Spleen (tissue), 7 donors: Measurements from ENCODE around the gene BTNL8.

ENCODE experiments used
- POLR2A ChIP-seq, 3 donors: fragments of 450-650 bp; IDR thresholded peaks; one replicate each; pipeline ENCODE4 v1.5.1; 2017; ENCODE audit warnings: antibody characterized with exemption in 3 of 3, mild to moderate bottlenecking in 1 of 3
- TF ChIP-seq, protein P1 (sequence below), 11 experiments: fragments of 200-600 bp in 7 of 11; fragments of 450-650 bp in 4 of 11; sonication (generic) in 4 of 11; IDR thresholded peaks in 8 of 11; conservative IDR thresholded peaks in 3 of 11; 1 replicate in 7 of 11; 2 replicates in 4 of 11; pipeline versions ENCODE4 v1.4.0 to v1.8.0; 2016 to 2021; ENCODE audit warnings: antibody characterized with exemption in 11 of 11, inconsistent platforms in 4 of 11, mild to moderate bottlenecking in 1 of 11
- donor health status: DM: no; HTN: no; CAD: no; lungs with moderate emphysema.
- donor health status: DM: no; HTN: no; CAD: no.
- donor health status: DM: no; HTN: no; CAD: no.

GRCh38 chr5:180974612-180975315, 75.8 kb downstream of the BTNL8 start:
- TF ChIP-seq, protein P1, sequence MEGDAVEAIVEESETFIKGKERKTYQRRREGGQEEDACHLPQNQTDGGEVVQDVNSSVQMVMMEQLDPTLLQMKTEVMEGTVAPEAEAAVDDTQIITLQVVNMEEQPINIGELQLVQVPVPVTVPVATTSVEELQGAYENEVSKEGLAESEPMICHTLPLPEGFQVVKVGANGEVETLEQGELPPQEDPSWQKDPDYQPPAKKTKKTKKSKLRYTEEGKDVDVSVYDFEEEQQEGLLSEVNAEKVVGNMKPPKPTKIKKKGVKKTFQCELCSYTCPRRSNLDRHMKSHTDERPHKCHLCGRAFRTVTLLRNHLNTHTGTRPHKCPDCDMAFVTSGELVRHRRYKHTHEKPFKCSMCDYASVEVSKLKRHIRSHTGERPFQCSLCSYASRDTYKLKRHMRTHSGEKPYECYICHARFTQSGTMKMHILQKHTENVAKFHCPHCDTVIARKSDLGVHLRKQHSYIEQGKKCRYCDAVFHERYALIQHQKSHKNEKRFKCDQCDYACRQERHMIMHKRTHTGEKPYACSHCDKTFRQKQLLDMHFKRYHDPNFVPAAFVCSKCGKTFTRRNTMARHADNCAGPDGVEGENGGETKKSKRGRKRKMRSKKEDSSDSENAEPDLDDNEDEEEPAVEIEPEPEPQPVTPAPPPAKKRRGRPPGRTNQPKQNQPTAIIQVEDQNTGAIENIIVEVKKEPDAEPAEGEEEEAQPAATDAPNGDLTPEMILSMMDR (IDR thresholded peaks at IDR 0.05 in 8 of 11, conservative IDR thresholded peaks at IDR 0.05 in 3 of 11): no peak
- TF ChIP-seq POLR2A (IDR thresholded peaks at IDR 0.05): no peak
